HG03565 (cell line): ENCODE measurements around the gene CORO2A.

Experiments
- ATAC-seq: cut with Tn5 transposase; IDR thresholded peaks from one replicate; pipeline ENCODE4 v1.9.1; 2021; ENCODE audit warnings: mild to moderate bottlenecking, moderate library complexity; ENCODE audit not compliant: unreplicated experiment

Gene CORO2A

GRCh38 chr9:98193336-98193944 is 1.0 kb upstream of the CORO2A start:
- no peak for ATAC-seq

GRCh38 chr9:98191671-98192502 is 550 bp downstream of the CORO2A start:
- ATAC-seq: no peak

- no peak for ATAC-seq
These were observed 1.2 kb downstream of the CORO2A start for GRCh38 chr9:98191181-98191608.

GRCh38 chr9:98190757-98191105 is 1.7 kb downstream of the CORO2A start:
- no peak for ATAC-seq

GRCh38 chr9:98189412-98189811 is 3.0 kb downstream of the CORO2A start:
- ATAC-seq: no peak

- ATAC-seq: no peak
These were observed 4.5 kb downstream of the CORO2A start for GRCh38 chr9:98187926-98188325.

- ATAC-seq: no peak
These were observed 6.2 kb downstream of the CORO2A start for GRCh38 chr9:98186236-98186635.

GRCh38 chr9:98185611-98186171 is 6.7 kb downstream of the CORO2A start:
- no peak for ATAC-seq

- no peak for ATAC-seq
These were observed 7.3 kb downstream of the CORO2A start for GRCh38 chr9:98185021-98185567.

- ATAC-seq: no peak
These were observed 8.1 kb downstream of the CORO2A start for GRCh38 chr9:98184326-98184725.

GRCh38 chr9:98182889-98183599 is 9.4 kb downstream of the CORO2A start:
- no peak for ATAC-seq

- no peak for ATAC-seq
These were observed 10.2 kb downstream of the CORO2A start for GRCh38 chr9:98182069-98182820.

- ATAC-seq: no peak
These were observed 10.7 kb downstream of the CORO2A start for GRCh38 chr9:98181746-98182068.

GRCh38 chr9:98180996-98181395 is 11.4 kb downstream of the CORO2A start:
- no peak for ATAC-seq

GRCh38 chr9:98178874-98179850 is 13.3 kb downstream of the CORO2A start:
- ATAC-seq: no peak

- no peak for ATAC-seq
These were observed 15.8 kb downstream of the CORO2A start for GRCh38 chr9:98176391-98177259.

- ATAC-seq: no peak
These were observed 16.7 kb downstream of the CORO2A start for GRCh38 chr9:98175762-98176161.

- ATAC-seq: no peak
These were observed 17.3 kb downstream of the CORO2A start for GRCh38 chr9:98175028-98175569.
